H1 (cell line): Measurements from ENCODE around the gene FABP6. TPM values are rescaled to one million over a fixed set of nuclear protein-coding genes. Genes with fewer than 3 reads are reported as not detected.

Experiments
- CTCF ChIA-PET: fragments of 300-600 bp; sonication (Branson Sonifier 250); formaldehyde crosslinking; loops from one replicate; lab custom pipeline; 2021; ENCODE audit not compliant: partially characterized antibody; lab: Charles Lee
- POLR2A ChIA-PET: fragments of 300-600 bp; sonication (Branson Sonifier 250); formaldehyde crosslinking; loops from one replicate; lab custom pipeline; 2021; ENCODE audit warnings: inconsistent platforms; ENCODE audit not compliant: partially characterized antibody; lab: Charles Lee
- DNase-seq, 2 experiments: peaks; one replicate each; pipeline versions ENCODE4 v3.0.0 to v3.0.0-alpha.2; 2010 to 2022; ENCODE audit warnings: low spot score in 2 of 2, low read depth in 1 of 2, mixed read lengths in 1 of 2
- FAIRE-seq: peaks from 2 replicates; lab custom pipeline; 2011; peaks lifted over from hg19 to GRCh38; lab: Jason Lieb, UNC
- H2AFZ ChIP-seq: 2 replicates; pipeline ENCODE4 v1.8.1; 2012; ENCODE audit warnings: low read length, inconsistent platforms
- H2AK5ac ChIP-seq: 2 replicates; pipeline ENCODE4 v1.6.1; 2013; ENCODE audit warnings: low read depth, low read length
- H2BK120ac ChIP-seq: replicated peaks from 2 replicates; pipeline ENCODE3; 2013; ENCODE audit warnings: low read depth, low read length, inconsistent platforms
- H2BK12ac ChIP-seq: 2 replicates; pipeline ENCODE4 v1.6.1; 2013; ENCODE audit warnings: low read depth, low read length
- H2BK15ac ChIP-seq: 2 replicates; pipeline ENCODE4 v1.6.1; 2013; ENCODE audit warnings: low read length
- H2BK20ac ChIP-seq: 2 replicates; pipeline ENCODE4 v1.6.1; 2013; ENCODE audit warnings: low read length
- H2BK5ac ChIP-seq: 2 replicates; pipeline ENCODE4 v1.6.1; 2013; ENCODE audit warnings: low read depth, low read length
- H3K14ac ChIP-seq: 2 replicates; pipeline ENCODE4 v1.6.1; 2013; ENCODE audit warnings: inconsistent platforms; ENCODE audit not compliant: insufficient read length
- H3K18ac ChIP-seq: 2 replicates; pipeline ENCODE4 v1.6.1; 2013; ENCODE audit warnings: low read length; ENCODE audit errors: extremely low read depth
- H3K23ac ChIP-seq: 2 replicates; pipeline ENCODE4 v1.6.1; 2013; ENCODE audit warnings: inconsistent platforms; ENCODE audit not compliant: insufficient read length
- H3K23me2 ChIP-seq: 2 replicates; pipeline ENCODE4 v1.6.1; 2013; ENCODE audit warnings: low read depth, low read length
- H3K27ac ChIP-seq: 2 replicates; pipeline ENCODE4 v1.6.1; 2011; ENCODE audit warnings: low read depth, low read length, inconsistent platforms
- H3K27me3 ChIP-seq, 4 experiments: replicated peaks in 1 of 4; 1 replicate in 1 of 4; 2 replicates in 3 of 4; pipeline versions ENCODE4 v1.6.1 to v1.8.1; 2011 to 2013; ENCODE audit warnings: low read length in 3 of 4, mild to moderate bottlenecking in 3 of 4, inconsistent platforms in 2 of 4, mixed read lengths in 2 of 4, moderate library complexity in 1 of 4; ENCODE audit not compliant: control insufficient read depth in 3 of 4, insufficient read depth in 3 of 4; ENCODE audit errors: extremely low read depth in 1 of 4
- H3K36me3 ChIP-seq, 4 experiments: 2 replicates each; pipeline versions ENCODE4 v1.6.1 to v1.8.1; 2011 to 2013; ENCODE audit warnings: mild to moderate bottlenecking in 4 of 4, low read length in 3 of 4, moderate library complexity in 2 of 4, control low read depth in 1 of 4, inconsistent platforms in 1 of 4; ENCODE audit not compliant: insufficient read depth in 4 of 4, control insufficient read depth in 2 of 4
- H3K4ac ChIP-seq: replicated peaks from 2 replicates; pipeline ENCODE3; 2013; ENCODE audit warnings: low read length, low read depth, mixed read lengths, inconsistent platforms; ENCODE audit not compliant: insufficient read length
- H3K4me1 ChIP-seq, 4 experiments: replicated peaks in 1 of 4; 1 replicate in 1 of 4; 2 replicates in 3 of 4; pipeline versions ENCODE4 v1.6.1 to v1.8.1; 2011 to 2013; ENCODE audit warnings: low read length in 3 of 4, inconsistent platforms in 2 of 4, mixed read lengths in 1 of 4; ENCODE audit not compliant: insufficient read depth in 4 of 4, control insufficient read depth in 3 of 4
- H3K4me2 ChIP-seq, 2 experiments: 2 replicates each; pipeline versions ENCODE4 v1.6.1 to v1.8.1; 2011 to 2013; ENCODE audit warnings: low read depth in 2 of 2, low read length in 2 of 2, control low read depth in 1 of 2, inconsistent platforms in 1 of 2, mild to moderate bottlenecking in 1 of 2; ENCODE audit not compliant: insufficient read depth in 1 of 2
- H3K4me3 ChIP-seq, 4 experiments: fragments of 200-600, 300-600 bp in 1 of 4; sonication (generic), shearing (Covaris generic), sonication (Bioruptor Twin) in 1 of 4; 2 replicates each; pipeline versions ENCODE4 v1.5.1 to v1.8.1; 2011 to 2016; ENCODE audit warnings: low read length in 4 of 4, low read depth in 3 of 4, control low read depth in 2 of 4, inconsistent platforms in 2 of 4, mild to moderate bottlenecking in 2 of 4, mixed read lengths in 1 of 4, moderate library complexity in 1 of 4; ENCODE audit not compliant: insufficient read depth in 2 of 4; ENCODE audit errors: extremely low read depth in 1 of 4
- H3K56ac ChIP-seq: replicated peaks from 2 replicates; pipeline ENCODE3; 2013; ENCODE audit warnings: low read depth, mild to moderate bottlenecking, mixed read lengths, low read length, inconsistent platforms; ENCODE audit not compliant: insufficient read length
- H3K79me1 ChIP-seq: 2 replicates; pipeline ENCODE4 v1.6.1; 2013; ENCODE audit warnings: low read depth, low read length, control low read depth
- H3K79me2 ChIP-seq, 2 experiments: 2 replicates each; pipeline versions ENCODE4 v1.6.1 to v1.8.1; 2012 to 2013; ENCODE audit warnings: low read length in 2 of 2, mild to moderate bottlenecking in 2 of 2, inconsistent platforms in 1 of 2; ENCODE audit not compliant: insufficient read depth in 2 of 2, control insufficient read depth in 1 of 2
- H3K9ac ChIP-seq, 4 experiments: replicated peaks in 1 of 4; 1 replicate in 1 of 4; 2 replicates in 3 of 4; pipeline versions ENCODE4 v1.6.1 to v1.8.1; 2011 to 2013; ENCODE audit warnings: low read depth in 3 of 4, low read length in 3 of 4, control low read depth in 2 of 4, mild to moderate bottlenecking in 2 of 4, moderate library complexity in 2 of 4, inconsistent platforms in 1 of 4; ENCODE audit errors: extremely low read depth in 1 of 4
- H3K9me3 ChIP-seq, 2 experiments: 2 replicates each; pipeline versions ENCODE4 v1.6.1 to v1.8.1; 2012 to 2013; ENCODE audit warnings: mild to moderate bottlenecking in 2 of 2, moderate library complexity in 2 of 2, control low read depth in 1 of 2, inconsistent platforms in 1 of 2, low read depth in 1 of 2, low read length in 1 of 2, mixed read lengths in 1 of 2; ENCODE audit not compliant: insufficient read depth in 2 of 2
- H4K20me1 ChIP-seq, 2 experiments: replicated peaks in 1 of 2; 2 replicates each; pipeline versions ENCODE3 to v1.8.1; 2011 to 2013; ENCODE audit warnings: inconsistent platforms in 2 of 2, low read length in 2 of 2, mild to moderate bottlenecking in 1 of 2; ENCODE audit not compliant: insufficient read depth in 2 of 2, control insufficient read depth in 1 of 2
- H4K5ac ChIP-seq: 2 replicates; pipeline ENCODE4 v1.6.1; 2013; ENCODE audit warnings: low read length, low read depth, mixed read lengths, inconsistent platforms; ENCODE audit not compliant: insufficient read length
- H4K8ac ChIP-seq: 2 replicates; pipeline ENCODE4 v1.8.0; 2013; ENCODE audit warnings: mild to moderate bottlenecking, moderate library complexity, low read length, inconsistent platforms; ENCODE audit not compliant: insufficient read depth; ENCODE audit errors: extremely low read depth
- H4K91ac ChIP-seq: replicated peaks from 2 replicates; pipeline ENCODE3; 2013; ENCODE audit warnings: low read length, mixed read lengths, inconsistent platforms; ENCODE audit not compliant: insufficient read length
- HDAC6 ChIP-seq: IDR thresholded peaks from one replicate; pipeline ENCODE4 v1.7.1; 2012; ENCODE audit warnings: low read depth, mild to moderate bottlenecking, inconsistent platforms, low read length, moderate library complexity
- KDM1A ChIP-seq: fragments of 200-600, 300-600 bp; sonication (generic); IDR thresholded peaks from 2 replicates; pipeline ENCODE4 v1.7.1; 2016; ENCODE audit warnings: mild to moderate bottlenecking, low read length, borderline replicate concordance
- KDM5A ChIP-seq: fragments of 200-600 bp; IDR thresholded peaks from 2 replicates; pipeline ENCODE4 v1.7.1; 2012; ENCODE audit warnings: mild to moderate bottlenecking, low read length, inconsistent platforms, mixed read lengths
- SP2 ChIP-seq: IDR thresholded peaks from 2 replicates; pipeline ENCODE4 v1.6.1; 2012; ENCODE audit warnings: mild to moderate bottlenecking, low read length, inconsistent platforms
- TEAD4 ChIP-seq: IDR thresholded peaks from 2 replicates; pipeline ENCODE4 v1.6.1; 2012; ENCODE audit warnings: low read depth, low read length, inconsistent platforms, mixed read lengths
- WGBS, 2 experiments: shearing (Covaris generic) in 1 of 2; methylation state at CpG; one replicate each; pipeline versions ENCODE4 v1.1.6 to v1.1.7; 2013 to 2015; ENCODE audit warnings: low lambda C conversion rate in 2 of 2, mixed read lengths in 2 of 2, inconsistent platforms in 1 of 2, low coverage in 1 of 2, missing lambda C conversion rate in 1 of 2; ENCODE audit not compliant: insufficient replicate concordance in 2 of 2, insufficient coverage in 1 of 2, insufficient read length in 1 of 2; ENCODE audit errors: extremely low coverage in 1 of 2, missing lambda C conversion rate in 1 of 2; 5-methylcytosine and 5-hydroxymethylcytosine counted together
- polyA plus RNA-seq, 7 experiments: library from polyadenylated mRNA; depleted of rRNA in 3 of 7; stranded (reverse) in 5 of 7; unstranded in 2 of 7; fragments of >200 nt in 5 of 7; fragments of 200-250 nt in 2 of 7; gene quantifications; 1 replicate in 5 of 7; 2 replicates in 1 of 7; 4 replicates in 1 of 7; pipeline versions ENCODE4 v1.2.1 to v1.2.3, GENCODE V29; 2011 to 2013; ENCODE audit warnings: missing spikeins in 2 of 7, mixed read lengths in 2 of 7
- total RNA-seq: library from RNA; stranded (reverse); fragmentation: NEBNext Ultra II Directional; extraction: Animal tissue kit (Norgen Biotek cat#: 25700); gene quantifications from 2 replicates; pipeline ENCODE4 v1.2.1, GENCODE V29; 2021
- TF ChIP-seq, protein P1 (sequence below): IDR thresholded peaks from 2 replicates; pipeline ENCODE4 v1.6.1; 2012; ENCODE audit warnings: inconsistent platforms
- TF ChIP-seq, protein P2 (sequence below): IDR thresholded peaks from 2 replicates; pipeline ENCODE4 v1.6.1; 2011; ENCODE audit warnings: low read depth, mild to moderate bottlenecking, low read length; ENCODE audit not compliant: insufficient read depth

The FABP6 gene
- total and polyA plus RNA-seq, 2 of the 8 experiments (the other 6 are each of a cell fraction or from before 2014, with no cell fraction given), result 4.8 to 6.1 TPM

DNA sequence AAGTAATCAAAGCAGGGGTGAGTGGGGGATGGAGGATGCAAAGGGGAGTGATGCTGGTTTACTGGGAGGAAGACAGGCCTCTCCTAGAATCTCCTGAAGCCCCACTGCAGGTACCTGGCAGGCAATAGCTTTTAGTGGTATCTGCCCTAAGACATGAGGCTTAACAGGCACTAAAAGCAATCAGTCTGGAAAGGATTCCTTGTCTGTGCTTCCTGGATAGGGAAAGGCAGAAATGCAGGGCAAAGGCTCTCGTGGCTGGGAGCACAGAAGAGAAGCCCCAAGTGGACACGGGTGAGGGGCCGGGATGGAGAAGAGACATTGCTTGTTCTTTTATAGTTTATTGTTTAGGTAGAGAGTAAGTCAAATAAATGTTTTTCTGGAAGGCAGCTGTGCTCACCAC is 43.0 kb downstream of the FABP6 start:
- FAIRE-seq (no peak), DNase-seq (no peak)
- Histone ChIP-seq H2BK120ac (no peak overlapping the region), H3K36me3 (peaks cover 2 to 20% (median 5%) of the 10 kb centered on the region in 4 experiments; a peak in 5 of 8 replicates), H3K9ac (no peak overlapping the region), H3K14ac (no peak overlapping the region), H2BK12ac (no peak overlapping the region), H3K4me2 (no peak overlapping the region), H2AFZ (no peak overlapping the region), H3K27me3 (no peaks in the 10 kb centered on the region), H2AK5ac (no peak overlapping the region), H3K79me2 (peaks cover 0 to 3% of the 10 kb centered on the region in 2 experiments; a peak in 1 of 4 replicates), H3K18ac (no peak overlapping the region), H3K27ac (no peak overlapping the region), H2BK20ac (no peak overlapping the region), H2BK15ac (no peak overlapping the region), H4K5ac (no peak overlapping the region), H4K20me1 (peaks cover 0 to 2% of the 10 kb centered on the region in 2 experiments), H3K4ac (no peak overlapping the region), H3K79me1 (no peaks in the 10 kb centered on the region; the same call in 1 of the 2 replicates), H4K8ac (no peak overlapping the region; the same call in 1 of the 2 replicates), H2BK5ac (no peak overlapping the region), H3K4me1 (peaks cover under 1 to 15% (median 11%) of the 10 kb centered on the region in 4 experiments; a peak in 6 of 7 replicates), H3K23ac (no peak overlapping the region), H3K4me3 (no peak overlapping the region), H4K91ac (no peak overlapping the region), H3K56ac (no peak overlapping the region), H3K23me2 (no peaks in the 10 kb centered on the region), H3K9me3 (no peaks in the 10 kb centered on the region)
- TF ChIP-seq, protein P1, sequence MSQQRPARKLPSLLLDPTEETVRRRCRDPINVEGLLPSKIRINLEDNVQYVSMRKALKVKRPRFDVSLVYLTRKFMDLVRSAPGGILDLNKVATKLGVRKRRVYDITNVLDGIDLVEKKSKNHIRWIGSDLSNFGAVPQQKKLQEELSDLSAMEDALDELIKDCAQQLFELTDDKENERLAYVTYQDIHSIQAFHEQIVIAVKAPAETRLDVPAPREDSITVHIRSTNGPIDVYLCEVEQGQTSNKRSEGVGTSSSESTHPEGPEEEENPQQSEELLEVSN, result no peak
- no peak for TF ChIP-seq KDM5A
- TF ChIP-seq KDM1A, result no peak
- TF ChIP-seq TEAD4, result no peak
- no peak for TF ChIP-seq SP2
- no peak for TF ChIP-seq HDAC6
- TF ChIP-seq, protein P2, sequence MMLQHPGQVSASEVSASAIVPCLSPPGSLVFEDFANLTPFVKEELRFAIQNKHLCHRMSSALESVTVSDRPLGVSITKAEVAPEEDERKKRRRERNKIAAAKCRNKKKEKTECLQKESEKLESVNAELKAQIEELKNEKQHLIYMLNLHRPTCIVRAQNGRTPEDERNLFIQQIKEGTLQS, result no peak
- WGBS, 2 experiments, result 94% methylated on average over 3 of the region's 3 CpGs; no CpG with 5 or more reads in 1 of the 2 experiments
- POLR2A ChIA-PET, result interaction anchor here (1.5 to 3.1 kb wide), 3 partner anchors 9 to 15 kb away, joined by 4 to 12 read pairs (median 9); no protein-coding TSS in a partner anchor
- CTCF ChIA-PET, result interaction anchor here (1.2 to 27.2 kb wide), 5 partner anchors 14 to 73 kb away, joined by 3 to 362 read pairs (median 8); no protein-coding TSS in a partner anchor
